Retinal pigment epithelial cell (primary cell): ENCODE measurements around the gene LRGUK.

Experiments
- DNase-seq: peaks from one replicate; pipeline ENCODE4 v3.0.0-alpha.2; 2010; ENCODE audit warnings: low read depth
- H3K4me3 ChIP-seq: 2 replicates; pipeline ENCODE4 v1.5.1; 2011; ENCODE audit warnings: mild to moderate bottlenecking, low read length, control low read depth, moderate library complexity
- TF ChIP-seq, protein P1 (sequence below): conservative IDR thresholded peaks from 2 replicates; pipeline ENCODE4 v1.5.1; 2011; ENCODE audit warnings: low read depth, low read length, control low read depth, inconsistent platforms

The LRGUK gene

DNA sequence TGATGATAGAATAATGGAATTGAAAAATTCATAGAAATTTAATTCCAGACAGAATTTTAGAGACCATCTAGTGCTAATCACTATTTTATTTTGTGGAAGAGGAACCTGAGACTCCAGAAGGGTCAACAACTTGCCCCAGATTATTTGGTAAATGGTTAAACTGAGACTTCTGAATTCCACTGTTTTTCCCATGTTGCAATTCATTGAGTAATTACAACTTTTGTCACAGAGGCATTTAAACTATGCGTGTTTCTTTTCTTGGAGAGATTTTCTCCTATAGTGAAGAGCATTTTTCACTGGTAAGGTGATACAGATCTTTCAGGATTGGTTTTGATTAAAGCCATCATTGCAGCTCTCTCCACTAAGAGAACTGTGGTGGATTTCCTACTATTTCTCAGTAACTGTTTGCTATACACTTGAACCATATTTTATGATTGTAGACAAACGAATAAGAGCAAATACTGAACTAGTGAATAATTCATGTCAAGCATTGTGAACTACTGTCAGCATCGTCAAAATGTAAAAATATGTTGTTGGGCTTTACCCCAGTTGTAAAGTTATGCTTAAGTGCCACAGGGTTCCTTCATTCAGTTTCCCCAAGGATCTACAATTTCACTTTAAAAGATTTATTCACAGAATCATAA lies 26.5 kb downstream of the LRGUK start:
- H3K4me3 ChIP-seq = no peak overlapping the region
- DNase-seq = no peak
- TF ChIP-seq, protein P1, sequence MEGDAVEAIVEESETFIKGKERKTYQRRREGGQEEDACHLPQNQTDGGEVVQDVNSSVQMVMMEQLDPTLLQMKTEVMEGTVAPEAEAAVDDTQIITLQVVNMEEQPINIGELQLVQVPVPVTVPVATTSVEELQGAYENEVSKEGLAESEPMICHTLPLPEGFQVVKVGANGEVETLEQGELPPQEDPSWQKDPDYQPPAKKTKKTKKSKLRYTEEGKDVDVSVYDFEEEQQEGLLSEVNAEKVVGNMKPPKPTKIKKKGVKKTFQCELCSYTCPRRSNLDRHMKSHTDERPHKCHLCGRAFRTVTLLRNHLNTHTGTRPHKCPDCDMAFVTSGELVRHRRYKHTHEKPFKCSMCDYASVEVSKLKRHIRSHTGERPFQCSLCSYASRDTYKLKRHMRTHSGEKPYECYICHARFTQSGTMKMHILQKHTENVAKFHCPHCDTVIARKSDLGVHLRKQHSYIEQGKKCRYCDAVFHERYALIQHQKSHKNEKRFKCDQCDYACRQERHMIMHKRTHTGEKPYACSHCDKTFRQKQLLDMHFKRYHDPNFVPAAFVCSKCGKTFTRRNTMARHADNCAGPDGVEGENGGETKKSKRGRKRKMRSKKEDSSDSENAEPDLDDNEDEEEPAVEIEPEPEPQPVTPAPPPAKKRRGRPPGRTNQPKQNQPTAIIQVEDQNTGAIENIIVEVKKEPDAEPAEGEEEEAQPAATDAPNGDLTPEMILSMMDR = no peak

DNA sequence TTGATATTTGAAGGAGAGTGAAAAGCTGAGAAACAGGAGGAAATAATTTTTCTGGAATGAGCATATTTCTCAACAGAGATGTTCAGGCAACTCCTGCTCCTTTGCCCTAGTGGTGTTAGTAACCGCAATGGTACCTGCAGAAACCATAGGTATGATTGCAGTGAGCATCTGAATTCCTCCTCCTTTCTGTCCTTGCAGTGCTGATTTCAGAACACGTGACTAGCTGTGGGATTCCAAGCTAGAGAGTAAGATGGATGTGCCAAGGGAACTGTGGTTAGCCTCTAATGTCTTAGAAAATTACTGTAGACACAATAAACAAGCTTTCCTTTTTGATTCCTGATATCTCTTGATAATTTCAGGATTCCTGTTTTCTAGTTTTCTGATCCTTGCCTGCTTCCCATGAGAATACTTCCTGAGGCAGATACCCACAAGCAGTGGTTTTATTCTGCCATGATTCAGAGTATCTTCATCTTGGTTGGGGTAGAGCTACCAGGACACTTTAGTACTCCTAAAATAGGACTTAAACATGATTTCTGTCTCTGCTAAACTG lies 27.5 kb downstream of the LRGUK start:
- TF ChIP-seq, protein P1 = no peak
- no peak for DNase-seq
- no peak overlapping the region for H3K4me3 ChIP-seq

DNA sequence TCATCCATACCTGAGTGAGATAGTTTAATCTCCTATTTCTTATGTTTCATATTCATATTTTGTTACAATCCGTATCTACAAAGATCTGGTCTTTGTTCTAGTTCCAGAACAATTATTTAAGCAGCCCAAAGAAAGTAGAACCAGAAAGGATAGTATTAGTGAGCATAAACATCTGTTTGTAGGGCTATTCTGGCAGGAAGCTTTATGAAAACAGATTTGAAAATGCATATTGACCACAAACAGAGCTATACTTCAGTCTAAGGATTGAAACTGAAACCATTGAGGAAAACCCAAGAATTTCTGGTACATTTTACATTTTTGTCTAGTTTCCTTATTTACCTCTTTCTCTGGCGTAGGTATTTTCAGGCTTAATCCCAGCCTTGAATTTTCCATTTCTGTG lies 28.1 kb downstream of the LRGUK start:
- no peak for DNase-seq
- TF ChIP-seq, protein P1 = no peak
- no peak overlapping the region for H3K4me3 ChIP-seq

DNA sequence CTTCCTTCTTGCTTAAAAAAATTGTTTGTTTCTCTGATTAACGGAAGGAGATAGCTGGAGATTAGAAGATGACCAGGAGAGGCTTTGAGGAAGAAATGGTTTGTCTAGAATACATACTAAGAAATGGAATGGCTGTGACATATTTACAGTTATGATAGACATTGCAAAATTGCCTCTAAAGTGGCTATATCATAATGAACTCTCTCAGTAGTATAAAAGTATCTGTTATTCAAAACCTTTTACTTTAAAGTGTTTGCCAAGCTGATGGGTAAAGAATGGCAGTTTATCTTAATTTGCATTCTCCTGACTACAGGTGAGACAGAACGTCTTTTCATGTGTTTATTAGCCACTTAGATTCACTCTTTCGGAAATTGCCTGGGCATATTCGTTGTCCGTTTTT lies 28.7 kb downstream of the LRGUK start:
- no peak for DNase-seq

DNA sequence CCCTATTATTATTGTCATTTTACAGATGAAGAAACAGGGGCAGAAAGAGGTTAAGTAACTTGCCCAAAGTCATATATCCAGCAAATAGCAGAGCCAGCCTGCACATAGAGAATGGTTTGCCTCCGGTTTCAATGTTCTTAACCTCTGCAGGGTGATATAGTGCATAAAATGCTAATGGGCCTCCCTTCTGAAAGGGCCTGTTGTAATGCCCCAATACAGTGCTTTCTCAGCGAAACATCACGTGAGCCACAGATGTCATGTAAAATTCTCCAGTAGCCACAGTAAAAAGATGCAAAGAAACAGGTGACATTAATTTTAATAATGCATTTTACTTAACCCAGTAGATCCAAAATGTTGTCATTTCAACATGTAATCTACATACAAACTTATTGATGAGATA lies 38.1 kb downstream of the LRGUK start:
- TF ChIP-seq, protein P1 = no peak
- no peak for DNase-seq
- H3K4me3 ChIP-seq = no peak overlapping the region

More for the DNA sequence above, 28.7 kb downstream of the LRGUK start:
- TF ChIP-seq, protein P1 = no peak
- H3K4me3 ChIP-seq = no peak overlapping the region

DNA sequence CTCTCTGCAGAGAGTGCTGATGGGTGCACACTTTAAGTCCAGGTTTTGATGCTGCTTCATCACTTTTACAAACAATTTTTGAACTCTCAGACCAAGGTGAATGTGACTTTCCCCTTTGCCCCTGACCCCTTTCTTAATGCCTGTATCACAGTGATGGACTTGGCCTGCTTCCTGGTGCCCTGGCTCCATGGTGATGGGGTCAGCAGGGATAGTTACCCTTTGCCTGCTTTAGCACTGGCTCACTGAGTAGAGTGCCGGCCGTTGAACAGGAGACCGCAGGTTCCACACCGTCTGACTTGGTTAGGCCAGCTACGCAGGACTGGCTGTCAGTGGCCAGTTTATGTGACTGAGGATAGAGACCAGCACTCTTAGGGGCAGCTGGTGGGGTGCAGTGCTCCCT lies 40.1 kb downstream of the LRGUK start:
- no peak for DNase-seq
- H3K4me3 ChIP-seq = no peak overlapping the region
- TF ChIP-seq, protein P1 = no peak

DNA sequence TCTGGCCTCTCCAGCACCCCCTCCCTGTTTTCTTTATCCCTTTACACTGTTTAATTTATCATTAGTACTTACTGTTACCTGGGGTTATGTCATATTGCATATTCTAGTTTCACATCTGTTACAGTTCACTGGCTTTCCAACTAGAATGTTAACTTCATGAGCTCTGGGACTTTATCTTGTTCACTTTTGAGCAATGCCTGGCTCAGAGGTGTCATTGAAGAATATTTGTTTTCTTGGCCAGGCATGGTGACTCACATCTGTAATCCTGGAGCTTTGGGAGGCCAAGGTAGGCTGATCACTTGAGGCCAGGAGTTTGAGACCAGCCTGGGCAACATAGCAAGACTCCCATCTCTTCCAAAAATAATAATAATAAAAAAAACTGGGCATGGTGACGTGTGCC lies 40.7 kb downstream of the LRGUK start:
- TF ChIP-seq, protein P1 = no peak
- H3K4me3 ChIP-seq = no peak overlapping the region
- no peak for DNase-seq
